GM21717 (cell line): ENCODE results near the gene SULT1C4.
"Not testable (repeated sequence)": the region's sequence is repeated elsewhere in the genome, so short reads cannot be mapped to it uniquely, and the experiment has no call there.

Source experiments
- ATAC-seq: cut with Tn5 transposase; IDR thresholded peaks from one replicate; pipeline ENCODE4 v1.9.1; 2021; ENCODE audit warnings: mild to moderate bottlenecking, moderate library complexity; ENCODE audit not compliant: unreplicated experiment

Gene SULT1C4

GRCh38 chr2:108412995-108413710 lies 35.4 kb downstream of the SULT1C4 start:
- ATAC-seq: no peak

- ATAC-seq: no peak
Measured at GRCh38 chr2:108413711-108414095, 35.9 kb downstream of the SULT1C4 start.

GRCh38 chr2:108414256-108414876 lies 36.6 kb downstream of the SULT1C4 start:
- no peak for ATAC-seq

GRCh38 chr2:108414945-108415344 lies 37.2 kb downstream of the SULT1C4 start:
- no peak for ATAC-seq

- no peak for ATAC-seq
Measured at GRCh38 chr2:108417254-108417653, 39.5 kb downstream of the SULT1C4 start.

- ATAC-seq: no peak
Measured at GRCh38 chr2:108418416-108418815, 40.7 kb downstream of the SULT1C4 start.

- ATAC-seq: no peak
Measured at GRCh38 chr2:108423067-108423466, 45.3 kb downstream of the SULT1C4 start.

GRCh38 chr2:108423502-108424251 lies 45.9 kb downstream of the SULT1C4 start:
- no peak for ATAC-seq

- ATAC-seq: no peak
Measured at GRCh38 chr2:108428286-108429009, 50.7 kb downstream of the SULT1C4 start.

GRCh38 chr2:108435578-108435977 lies 57.8 kb downstream of the SULT1C4 start:
- ATAC-seq: not testable (repeated sequence)

- ATAC-seq: no peak
Measured at GRCh38 chr2:108436976-108437375, 59.2 kb downstream of the SULT1C4 start.
